ENCODE results near the gene PFDN6. TPM values are rescaled to one million over a fixed set of nuclear protein-coding genes. Genes with fewer than 3 reads are reported as not detected.

PFDN6 gene
- total RNA-seq, 2 experiments from 2014 or later: 67.9 to 81.3 TPM

- no peak for DNase-seq
- intact Hi-C loops (cut with micrococcal nuclease): no loop called here
- no peak overlapping the region for H3K27ac Mint-ChIP-seq
- H3K36me3 Mint-ChIP-seq (ENCODE audit: low read depth): no peaks in the 10 kb centered on the region
- no peaks in the 10 kb centered on the region for H3K27me3 Mint-ChIP-seq (ENCODE audit: low read depth)
- H3K4me3 Mint-ChIP-seq: no peak overlapping the region
- peaks cover 19% of the 10 kb centered on the region for H3K4me1 Mint-ChIP-seq (ENCODE audit: low read depth)
- CTCF ChIA-PET: interaction anchor here (0.6 kb wide), 1 partner anchor 1073 kb away, joined by 6 read pairs; no protein-coding TSS in a partner anchor
- no peaks in the 10 kb centered on the region for H3K9me3 Mint-ChIP-seq
These were observed 39.7 kb downstream of the PFDN6 start for GRCh38 chr6:33329058-33329457.

- no peaks in the 10 kb centered on the region for H3K9me3 Mint-ChIP-seq
- H3K4me1 Mint-ChIP-seq (ENCODE audit: low read depth): peaks cover 17% of the 10 kb centered on the region
- CTCF ChIA-PET: interaction anchor here (1.2 kb wide), 1 partner anchor 14 kb away, joined by 5 read pairs; no protein-coding TSS in a partner anchor
- H3K36me3 Mint-ChIP-seq (ENCODE audit: low read depth): no peaks in the 10 kb centered on the region
- no peak overlapping the region for H3K27ac Mint-ChIP-seq
- H3K27me3 Mint-ChIP-seq (ENCODE audit: low read depth): no peaks in the 10 kb centered on the region
- H3K4me3 Mint-ChIP-seq: no peak overlapping the region
- no peak for DNase-seq
- intact Hi-C loops (cut with micrococcal nuclease): no loop called here
These were observed 41.3 kb downstream of the PFDN6 start for GRCh38 chr6:33330736-33331135.

- H3K27ac Mint-ChIP-seq: no peak overlapping the region
- H3K27me3 Mint-ChIP-seq (ENCODE audit: low read depth): no peaks in the 10 kb centered on the region
- H3K36me3 Mint-ChIP-seq (ENCODE audit: low read depth): no peaks in the 10 kb centered on the region
- intact Hi-C loops (cut with micrococcal nuclease): no loop called here
- DNase-seq: no peak
- H3K4me3 Mint-ChIP-seq: no peak overlapping the region
- CTCF ChIA-PET: interaction anchor here (0.7 kb wide), 1 partner anchor 199 kb away, joined by 3 read pairs; no protein-coding TSS in a partner anchor
- no peaks in the 10 kb centered on the region for H3K9me3 Mint-ChIP-seq
- H3K4me1 Mint-ChIP-seq (ENCODE audit: low read depth): peaks cover 17% of the 10 kb centered on the region
These were observed 44.3 kb downstream of the PFDN6 start for GRCh38 chr6:33333666-33334065.

GRCh38 chr6:33335916-33336315 is 46.5 kb downstream of the PFDN6 start:
- H3K4me1 Mint-ChIP-seq (ENCODE audit: low read depth): peaks cover 17% of the 10 kb centered on the region
- no peaks in the 10 kb centered on the region for H3K27me3 Mint-ChIP-seq (ENCODE audit: low read depth)
- intact Hi-C loops (cut with micrococcal nuclease): no loop called here
- no peak for DNase-seq
- CTCF ChIA-PET: interaction anchor here (0.7 to 1.6 kb wide), 3 partner anchors 9 to 297 kb away, joined by 4 to 8 read pairs (median 6); partner anchors contain the start of gene ZBTB22
- no peaks in the 10 kb centered on the region for H3K9me3 Mint-ChIP-seq
- H3K4me3 Mint-ChIP-seq: no peak overlapping the region
- no peak overlapping the region for H3K27ac Mint-ChIP-seq
- H3K36me3 Mint-ChIP-seq (ENCODE audit: low read depth): no peaks in the 10 kb centered on the region

GRCh38 chr6:33336495-33336894 is 47.1 kb downstream of the PFDN6 start:
- Mint-ChIP-seq H3K4me3 (no peak overlapping the region), H3K4me1 (ENCODE audit: low read depth) (peaks cover 17% of the 10 kb centered on the region), H3K36me3 (ENCODE audit: low read depth) (no peaks in the 10 kb centered on the region), H3K27ac (no peak overlapping the region), H3K27me3 (ENCODE audit: low read depth) (no peaks in the 10 kb centered on the region), H3K9me3 (no peaks in the 10 kb centered on the region)
- intact Hi-C loops (cut with micrococcal nuclease): no loop called here
- DNase-seq: no peak
- CTCF ChIA-PET: interaction anchor here (0.8 to 1.6 kb wide), 2 partner anchors 8 to 19 kb away, joined by 6 to 8 read pairs; partner anchors contain the start of gene ZBTB22

- Mint-ChIP-seq H3K4me3 (no peak overlapping the region), H3K9me3 (no peaks in the 10 kb centered on the region), H3K27me3 (ENCODE audit: low read depth) (no peaks in the 10 kb centered on the region), H3K4me1 (ENCODE audit: low read depth) (peaks cover 10% of the 10 kb centered on the region), H3K36me3 (ENCODE audit: low read depth) (no peaks in the 10 kb centered on the region), H3K27ac (no peak overlapping the region)
- DNase-seq: no peak
- intact Hi-C loops (cut with micrococcal nuclease): no loop called here
- CTCF ChIA-PET: interaction anchor here (0.6 kb wide), 1 partner anchor 8 kb away, joined by 6 read pairs; no protein-coding TSS in a partner anchor
These were observed 49.8 kb downstream of the PFDN6 start for GRCh38 chr6:33339193-33339592.

Small RNA genes lying within 50 kb of the gene (microRNA-seq; reads per million reads assigned to microRNA genes)
- not detected for gene MIR6834 (ENCODE audit: borderline microRNAs expressed, borderline replicate concordance)
- not detected for gene MIR6873 (ENCODE audit: borderline microRNAs expressed, borderline replicate concordance)

Other genes with a start within 250 kb of the PFDN6 start
- 10 to 100 TPM; 12.1 to 15.3 TPM for gene HLA-DPA1, start 216.0 kb upstream of the PFDN6 start, total RNA-seq
- 1 to 10 TPM; 2.8 to 4.0 TPM for gene HLA-DPB1, start 213.6 kb upstream of the PFDN6 start, total RNA-seq
- gene COL11A2, start 97.1 kb upstream of the PFDN6 start, total RNA-seq: 1 to 10 TPM in 1 of 2 experiments, under 1 TPM in 1; 0.88 to 1.4 TPM
- gene RXRB, start 88.9 kb upstream of the PFDN6 start, total RNA-seq: 10 to 100 TPM; 50.4 to 50.6 TPM
- gene SLC39A7, start 88.7 kb upstream of the PFDN6 start, total RNA-seq: 10 to 100 TPM; 35.9 to 39.5 TPM
- 10 to 100 TPM; 31.3 to 33.5 TPM for gene HSD17B8, start 84.9 kb upstream of the PFDN6 start, total RNA-seq
- 10 to 100 TPM; 17.1 to 18.2 TPM for gene RING1, start 81.1 kb upstream of the PFDN6 start, total RNA-seq
- gene VPS52, start 17.7 kb upstream of the PFDN6 start, total RNA-seq: 10 to 100 TPM; 30.3 to 31.0 TPM
- gene RPS18, start 17.5 kb upstream of the PFDN6 start, total RNA-seq: 1,000 to 10,000 TPM; 5,497 to 5,551 TPM
- 1 to 10 TPM; 4.4 TPM for gene B3GALT4, start 12.5 kb upstream of the PFDN6 start, total RNA-seq
- 10 to 100 TPM; 42.5 to 42.9 TPM for gene WDR46, start 362 bp upstream of the PFDN6 start, total RNA-seq
- 10 to 100 TPM; 23.8 to 27.8 TPM for gene RGL2, start 9.3 kb downstream of the PFDN6 start, total RNA-seq
- gene TAPBP, start 24.5 kb downstream of the PFDN6 start, total RNA-seq: 100 to 1,000 TPM; 184 TPM
- gene ZBTB22, start 28.1 kb downstream of the PFDN6 start, total RNA-seq: 1 to 10 TPM; 8.8 to 9.0 TPM
- gene DAXX, start 33.4 kb downstream of the PFDN6 start, total RNA-seq: 10 to 100 TPM; 48.1 to 55.1 TPM
- 100 to 1,000 TPM; 107 TPM for gene KIFC1, start 102.2 kb downstream of the PFDN6 start, total RNA-seq
- 10 to 100 TPM; 31.0 to 32.3 TPM for gene PHF1, start 121.4 kb downstream of the PFDN6 start, total RNA-seq
- gene CUTA, start 128.5 kb downstream of the PFDN6 start, total RNA-seq: 100 to 1,000 TPM; 163 to 181 TPM
- 10 to 100 TPM; 35.1 to 42.2 TPM for gene SYNGAP1, start 130.5 kb downstream of the PFDN6 start, total RNA-seq
- 1 to 10 TPM; 5.0 to 6.5 TPM for gene ZBTB9, start 165.0 kb downstream of the PFDN6 start, total RNA-seq

Data from activated naive CD4-positive, alpha-beta T cell treated with anti-CD3 and anti-CD28 coated beads for 36 hours (primary cell).